Choroid plexus epithelial cell (primary cell): Measurements from ENCODE around the gene BIRC6.
"Not testable (repeated sequence)": the region's sequence is repeated elsewhere in the genome, so short reads cannot be mapped to it uniquely, and the experiment has no call there.

Source experiments
- DNase-seq: peaks from one replicate; pipeline ENCODE4 v3.0.0-alpha.2; 2010; ENCODE audit warnings: low read depth
- H3K4me3 ChIP-seq: 2 replicates; pipeline ENCODE4 v1.5.1; 2011; ENCODE audit warnings: low read depth, mild to moderate bottlenecking, control low read depth, low read length, moderate library complexity
- CTCF ChIP-seq: conservative IDR thresholded peaks from 2 replicates; pipeline ENCODE4 v1.5.1; 2011; ENCODE audit warnings: low read depth, mild to moderate bottlenecking, control low read depth, inconsistent platforms, low read length, moderate library complexity

Gene BIRC6

GRCh38 chr2:32452338-32453064 is 95.7 kb downstream of the BIRC6 start:
- no peak overlapping the region for H3K4me3 ChIP-seq
- TF ChIP-seq CTCF: no peak
- DNase-seq: no peak

GRCh38 chr2:32453242-32454062 is 96.6 kb downstream of the BIRC6 start:
- no peak overlapping the region for H3K4me3 ChIP-seq
- DNase-seq: peak; percentile 59
- no peak for TF ChIP-seq CTCF

GRCh38 chr2:32455816-32456215 is 99.0 kb downstream of the BIRC6 start:
- TF ChIP-seq CTCF: no peak
- DNase-seq: no peak
- H3K4me3 ChIP-seq: no peak overlapping the region

GRCh38 chr2:32456808-32457207 is 100.0 kb downstream of the BIRC6 start:
- no peak overlapping the region for H3K4me3 ChIP-seq
- TF ChIP-seq CTCF: no peak
- no peak for DNase-seq

GRCh38 chr2:32457814-32458213 is 101.0 kb downstream of the BIRC6 start:
- no peak for DNase-seq
- no peak for TF ChIP-seq CTCF
- H3K4me3 ChIP-seq: no peak overlapping the region

- not testable (repeated sequence) for DNase-seq, H3K4me3 ChIP-seq
Measured at GRCh38 chr2:32460861-32461260, 104.0 kb downstream of the BIRC6 start.

- TF ChIP-seq CTCF: no peak
- H3K4me3 ChIP-seq: no peak overlapping the region
- no peak for DNase-seq
Measured at GRCh38 chr2:32463110-32463509, 106.3 kb downstream of the BIRC6 start.
